ENCODE data around the gene CDKN1A.

CDKN1A gene

DNA sequence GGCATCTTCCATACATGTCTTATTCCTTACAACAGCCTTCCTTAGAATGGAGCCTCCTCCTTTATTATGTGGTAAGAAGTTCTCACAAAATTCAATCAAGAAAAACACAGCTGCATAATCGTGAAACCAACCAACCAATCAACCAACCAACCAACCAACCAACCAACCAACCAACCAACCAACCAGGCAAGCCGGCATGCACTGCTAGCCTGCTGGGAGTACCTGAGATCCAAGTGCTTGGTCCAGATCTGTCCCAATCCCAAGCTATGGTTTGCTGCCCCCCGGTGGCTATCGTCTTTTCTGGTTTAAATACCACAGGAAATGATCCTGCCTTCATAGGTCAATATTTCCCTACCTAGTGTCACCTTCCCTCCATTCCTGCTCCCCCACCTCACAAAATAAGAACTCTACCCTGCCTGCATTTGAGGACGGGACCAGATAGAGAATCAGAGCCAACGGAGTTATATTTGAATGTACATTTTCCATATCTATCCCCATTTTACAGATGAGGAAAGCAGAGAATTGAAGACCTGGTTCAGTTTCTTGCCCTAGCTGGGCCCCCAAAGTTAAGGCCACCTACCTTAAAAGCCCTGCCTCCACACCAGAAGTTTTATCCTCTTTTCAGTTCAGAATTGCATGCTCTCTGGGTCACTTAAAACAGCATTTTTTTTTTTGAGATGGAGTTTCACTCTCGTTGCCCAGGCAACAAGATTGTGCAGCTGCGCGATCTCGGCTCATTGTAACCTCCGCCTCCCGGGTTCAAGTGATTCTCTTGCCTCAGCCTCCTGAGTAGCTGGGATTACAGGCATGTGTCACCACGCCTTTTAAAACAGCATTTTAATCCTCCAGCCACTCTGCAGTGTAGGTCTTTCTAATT, 46.2 kb downstream of the CDKN1A start:
- Histone ChIP-seq H3K27ac (replicated peaks) (no peak overlapping the region), H3K27me3 (ENCODE audit: insufficient read depth, poor library complexity, severe bottlenecking) (no peaks in the 10 kb centered on the region), H3K4me3 (replicated peaks; ENCODE audit: insufficient read depth, low read length) (no peak overlapping the region)
- TF ChIP-seq GABPA (IDR thresholded peaks at IDR 0.05; ENCODE audit: low read depth): no peak
- TF ChIP-seq, protein P1, sequence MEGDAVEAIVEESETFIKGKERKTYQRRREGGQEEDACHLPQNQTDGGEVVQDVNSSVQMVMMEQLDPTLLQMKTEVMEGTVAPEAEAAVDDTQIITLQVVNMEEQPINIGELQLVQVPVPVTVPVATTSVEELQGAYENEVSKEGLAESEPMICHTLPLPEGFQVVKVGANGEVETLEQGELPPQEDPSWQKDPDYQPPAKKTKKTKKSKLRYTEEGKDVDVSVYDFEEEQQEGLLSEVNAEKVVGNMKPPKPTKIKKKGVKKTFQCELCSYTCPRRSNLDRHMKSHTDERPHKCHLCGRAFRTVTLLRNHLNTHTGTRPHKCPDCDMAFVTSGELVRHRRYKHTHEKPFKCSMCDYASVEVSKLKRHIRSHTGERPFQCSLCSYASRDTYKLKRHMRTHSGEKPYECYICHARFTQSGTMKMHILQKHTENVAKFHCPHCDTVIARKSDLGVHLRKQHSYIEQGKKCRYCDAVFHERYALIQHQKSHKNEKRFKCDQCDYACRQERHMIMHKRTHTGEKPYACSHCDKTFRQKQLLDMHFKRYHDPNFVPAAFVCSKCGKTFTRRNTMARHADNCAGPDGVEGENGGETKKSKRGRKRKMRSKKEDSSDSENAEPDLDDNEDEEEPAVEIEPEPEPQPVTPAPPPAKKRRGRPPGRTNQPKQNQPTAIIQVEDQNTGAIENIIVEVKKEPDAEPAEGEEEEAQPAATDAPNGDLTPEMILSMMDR (IDR thresholded peaks at IDR 0.05; ENCODE audit: insufficient read depth, low read length): peak; percentile 13
- DNase-seq (ENCODE audit: low read depth in 1 of 2, low spot score in 1 of 2): peak in 1 of 2 experiments; percentile 55

DNA sequence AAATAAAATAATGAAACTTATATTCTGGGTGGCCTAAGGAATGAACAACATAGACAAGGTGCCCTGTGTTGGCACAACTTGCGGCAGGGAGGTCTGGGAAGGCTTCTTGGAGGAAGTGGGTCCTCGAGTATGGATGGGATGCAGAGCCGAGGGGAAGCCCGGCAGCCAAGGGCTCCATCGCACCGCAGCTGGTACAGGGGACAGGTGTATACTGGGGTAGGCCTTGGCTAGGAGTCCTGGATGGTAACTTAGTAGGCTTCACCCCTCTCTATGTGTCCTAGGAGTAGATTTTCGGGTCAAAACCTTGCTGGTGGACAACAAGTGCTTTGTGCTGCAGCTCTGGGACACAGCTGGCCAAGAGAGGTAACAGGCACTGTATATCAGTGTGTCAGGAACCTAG, 47.1 kb downstream of the CDKN1A start:
- Histone ChIP-seq H3K27ac (replicated peaks) (no peak overlapping the region), H3K27me3 (ENCODE audit: insufficient read depth, poor library complexity, severe bottlenecking) (no peaks in the 10 kb centered on the region), H3K4me3 (replicated peaks; ENCODE audit: insufficient read depth, low read length) (no peak overlapping the region)
- TF ChIP-seq, protein P2, sequence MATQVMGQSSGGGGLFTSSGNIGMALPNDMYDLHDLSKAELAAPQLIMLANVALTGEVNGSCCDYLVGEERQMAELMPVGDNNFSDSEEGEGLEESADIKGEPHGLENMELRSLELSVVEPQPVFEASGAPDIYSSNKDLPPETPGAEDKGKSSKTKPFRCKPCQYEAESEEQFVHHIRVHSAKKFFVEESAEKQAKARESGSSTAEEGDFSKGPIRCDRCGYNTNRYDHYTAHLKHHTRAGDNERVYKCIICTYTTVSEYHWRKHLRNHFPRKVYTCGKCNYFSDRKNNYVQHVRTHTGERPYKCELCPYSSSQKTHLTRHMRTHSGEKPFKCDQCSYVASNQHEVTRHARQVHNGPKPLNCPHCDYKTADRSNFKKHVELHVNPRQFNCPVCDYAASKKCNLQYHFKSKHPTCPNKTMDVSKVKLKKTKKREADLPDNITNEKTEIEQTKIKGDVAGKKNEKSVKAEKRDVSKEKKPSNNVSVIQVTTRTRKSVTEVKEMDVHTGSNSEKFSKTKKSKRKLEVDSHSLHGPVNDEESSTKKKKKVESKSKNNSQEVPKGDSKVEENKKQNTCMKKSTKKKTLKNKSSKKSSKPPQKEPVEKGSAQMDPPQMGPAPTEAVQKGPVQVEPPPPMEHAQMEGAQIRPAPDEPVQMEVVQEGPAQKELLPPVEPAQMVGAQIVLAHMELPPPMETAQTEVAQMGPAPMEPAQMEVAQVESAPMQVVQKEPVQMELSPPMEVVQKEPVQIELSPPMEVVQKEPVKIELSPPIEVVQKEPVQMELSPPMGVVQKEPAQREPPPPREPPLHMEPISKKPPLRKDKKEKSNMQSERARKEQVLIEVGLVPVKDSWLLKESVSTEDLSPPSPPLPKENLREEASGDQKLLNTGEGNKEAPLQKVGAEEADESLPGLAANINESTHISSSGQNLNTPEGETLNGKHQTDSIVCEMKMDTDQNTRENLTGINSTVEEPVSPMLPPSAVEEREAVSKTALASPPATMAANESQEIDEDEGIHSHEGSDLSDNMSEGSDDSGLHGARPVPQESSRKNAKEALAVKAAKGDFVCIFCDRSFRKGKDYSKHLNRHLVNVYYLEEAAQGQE (IDR thresholded peaks at IDR 0.05; ENCODE audit: insufficient replicate concordance, low read depth): no peak
- TF ChIP-seq SPI1 (IDR thresholded peaks at IDR 0.05; ENCODE audit: borderline replicate concordance, low read depth) (no peak), GABPA (IDR thresholded peaks at IDR 0.05; ENCODE audit: low read depth) (no peak), POLR2AphosphoS5 (IDR thresholded peaks at IDR 0.05; ENCODE audit: low read depth) (no peak)
- TF ChIP-seq, protein P1 (IDR thresholded peaks at IDR 0.05; ENCODE audit: insufficient read depth, low read length): no peak
- no peak for DNase-seq (ENCODE audit: low read depth in 1 of 2, low spot score in 1 of 2)

DNA sequence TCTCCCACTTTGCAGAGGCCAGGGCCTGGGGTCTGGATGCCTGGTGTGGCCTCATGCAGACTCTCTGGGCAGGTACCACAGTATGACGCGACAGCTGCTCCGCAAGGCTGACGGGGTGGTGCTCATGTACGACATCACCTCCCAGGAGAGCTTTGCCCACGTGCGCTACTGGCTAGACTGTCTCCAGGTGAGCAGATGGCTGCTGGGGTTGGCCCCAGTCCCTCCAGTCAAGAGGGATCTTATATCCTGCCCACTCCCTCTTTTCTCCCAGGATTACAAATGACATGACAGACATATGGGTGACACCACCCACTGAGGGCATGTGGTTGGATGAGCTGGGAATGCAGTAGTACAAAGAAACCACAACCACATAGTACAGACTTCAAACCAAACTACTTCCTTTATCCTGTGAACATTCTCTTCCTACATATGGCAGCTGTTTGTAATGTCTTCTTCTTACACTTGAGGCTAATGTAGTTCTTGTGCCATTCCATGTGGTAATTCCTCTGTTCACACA, 49.0 kb downstream of the CDKN1A start:
- no peaks in the 10 kb centered on the region for H3K27me3 ChIP-seq (ENCODE audit: insufficient read depth, poor library complexity, severe bottlenecking)
- no peak overlapping the region for H3K4me3 ChIP-seq (replicated peaks; ENCODE audit: insufficient read depth, low read length)
- TF ChIP-seq GABPA (IDR thresholded peaks at IDR 0.05; ENCODE audit: low read depth) (0 out of 2 replicates have a peak, but pooled peaks have one; percentile 21), SPI1 (IDR thresholded peaks at IDR 0.05; ENCODE audit: borderline replicate concordance, low read depth) (peak; percentile 16; the same call in 1 of the 2 replicates), POLR2AphosphoS5 (IDR thresholded peaks at IDR 0.05; ENCODE audit: low read depth) (peak; percentile 69)
- TF ChIP-seq, protein P1 (IDR thresholded peaks at IDR 0.05; ENCODE audit: insufficient read depth, low read length): no peak
- TF ChIP-seq, protein P2 (IDR thresholded peaks at IDR 0.05; ENCODE audit: insufficient replicate concordance, low read depth): no peak
- peak; percentile 74 to 76 for DNase-seq (ENCODE audit: low read depth in 1 of 2, low spot score in 1 of 2)
- no peak overlapping the region for H3K27ac ChIP-seq (replicated peaks)
